GM18873 (cell line): Measurements from ENCODE around the gene PRSS1.
A peak's percentile ranks its signal among the peaks of the same experiment; 100 is the strongest.
"Not testable (repeated sequence)": the region's sequence is repeated elsewhere in the genome, so short reads cannot be mapped to it uniquely, and the experiment has no call there.

ENCODE experiments used
- ATAC-seq: cut with Tn5 transposase; IDR thresholded peaks from one replicate; pipeline ENCODE4 v1.9.1; 2021; ENCODE audit warnings: mild to moderate bottlenecking, moderate library complexity, moderate number of reproducible peaks; ENCODE audit not compliant: unreplicated experiment, low FRiP score

Gene PRSS1

DNA sequence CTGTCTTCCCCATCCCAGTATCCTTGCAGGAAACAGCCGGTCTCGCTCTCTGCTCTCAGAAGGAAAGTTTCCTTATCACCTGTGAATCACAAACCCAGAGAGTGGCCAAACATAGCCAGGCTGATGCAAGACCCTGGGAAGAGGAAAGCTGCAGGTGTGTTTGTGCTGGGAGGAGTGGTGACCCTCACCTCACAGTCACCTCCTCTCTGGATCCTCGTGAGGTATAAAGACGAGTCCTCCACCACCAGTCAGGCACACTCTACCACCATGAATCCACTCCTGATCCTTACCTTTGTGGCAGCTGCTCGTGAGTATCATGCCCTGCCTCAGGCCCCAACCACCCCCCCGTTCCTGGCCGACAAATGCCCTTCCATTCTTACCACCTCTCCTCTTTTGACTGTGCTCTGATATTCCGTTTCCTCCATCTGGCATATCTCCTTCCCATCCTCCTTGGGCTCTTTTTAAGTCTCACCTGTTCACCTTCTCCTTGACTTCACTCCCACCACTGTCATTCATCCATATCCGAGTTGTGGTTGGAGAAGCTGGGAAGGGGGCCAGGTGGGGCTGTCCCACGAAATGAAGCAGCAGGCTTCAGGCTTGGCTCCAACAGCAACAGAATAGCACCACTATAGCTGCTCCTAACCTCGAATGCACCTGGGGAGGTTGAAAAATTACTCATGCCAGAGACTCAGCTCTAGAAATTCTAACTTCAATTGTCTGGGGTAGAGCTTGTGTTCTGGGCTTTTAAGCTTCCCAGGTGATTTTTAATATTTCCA, at the start of gene PRSS1:
PRSS1 (plus strand) TSS at position 255 of the 776 bp plus-strand sequence; CDS start at position 268, 13 bp downstream.
- no peak for ATAC-seq

DNA sequence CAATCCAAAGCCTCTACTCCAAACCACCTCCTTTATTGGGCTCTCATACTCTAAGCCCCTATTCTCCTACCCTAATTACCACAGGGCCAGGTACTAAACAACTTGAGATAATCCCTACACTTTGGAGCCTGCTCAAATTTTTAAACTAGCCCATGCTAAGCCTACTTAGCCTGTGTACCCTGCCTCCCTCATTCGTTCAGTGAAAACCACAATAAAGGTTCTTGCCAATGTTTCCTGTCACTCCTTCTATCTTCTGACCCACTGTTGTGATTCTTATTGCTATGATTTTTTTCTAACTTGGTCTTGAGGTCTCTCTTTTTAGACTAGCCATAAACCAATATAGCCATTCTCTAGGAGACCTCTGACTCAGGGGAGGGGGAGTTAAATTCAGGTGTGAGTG, 48.3 kb upstream of the PRSS1 start:
- not testable (repeated sequence) for ATAC-seq

DNA sequence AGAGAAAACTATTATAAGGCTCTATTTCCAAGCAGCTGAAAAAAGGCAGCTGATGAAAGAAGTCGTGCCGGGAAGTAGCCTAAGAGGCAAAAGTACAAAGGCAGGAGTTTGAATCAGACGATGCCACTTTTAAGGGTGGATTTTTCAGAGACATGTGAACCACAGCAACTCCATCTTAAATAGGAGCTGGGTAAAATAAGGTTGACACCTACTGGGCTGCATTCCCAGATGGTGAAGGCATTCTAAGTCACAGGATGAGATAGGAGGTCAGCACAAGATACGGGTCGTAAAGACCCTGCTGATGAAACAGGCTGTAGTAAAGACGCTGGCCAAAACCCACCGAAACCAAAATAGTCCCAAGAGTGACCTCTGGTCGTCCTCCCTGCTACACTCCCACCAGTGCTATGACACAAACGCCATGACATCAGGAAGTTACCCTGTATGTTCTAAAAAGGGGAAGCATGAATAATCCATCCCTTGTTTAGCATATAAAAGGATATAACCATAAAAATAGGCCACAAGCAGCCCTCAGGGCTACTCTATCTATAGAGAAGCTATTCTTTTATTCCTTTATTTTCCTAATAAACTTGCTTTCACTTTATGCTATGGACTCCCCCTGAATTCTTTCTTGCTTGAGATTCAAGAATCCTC, 45.5 kb upstream of the PRSS1 start:
- ATAC-seq: no peak

DNA sequence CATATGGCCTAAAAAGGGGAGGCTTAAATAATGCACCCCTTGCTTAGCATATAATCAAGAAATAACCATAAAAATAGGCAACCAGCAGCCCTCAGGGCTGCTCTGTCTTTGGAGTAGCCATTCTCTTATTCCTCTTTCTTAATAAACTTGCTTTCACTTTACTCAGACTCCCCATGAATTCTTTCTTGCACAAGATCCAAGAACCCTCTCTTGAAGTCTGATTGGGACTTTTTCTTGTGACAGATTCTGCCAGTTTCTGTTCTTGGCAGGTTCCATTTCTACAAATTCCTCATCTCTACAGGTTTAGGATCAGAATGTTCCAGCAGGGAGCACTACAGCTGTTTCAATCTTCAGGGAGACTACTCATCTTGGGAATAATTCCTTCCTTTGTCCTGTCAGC, 40.5 kb upstream of the PRSS1 start:
- not testable (repeated sequence) for ATAC-seq

DNA sequence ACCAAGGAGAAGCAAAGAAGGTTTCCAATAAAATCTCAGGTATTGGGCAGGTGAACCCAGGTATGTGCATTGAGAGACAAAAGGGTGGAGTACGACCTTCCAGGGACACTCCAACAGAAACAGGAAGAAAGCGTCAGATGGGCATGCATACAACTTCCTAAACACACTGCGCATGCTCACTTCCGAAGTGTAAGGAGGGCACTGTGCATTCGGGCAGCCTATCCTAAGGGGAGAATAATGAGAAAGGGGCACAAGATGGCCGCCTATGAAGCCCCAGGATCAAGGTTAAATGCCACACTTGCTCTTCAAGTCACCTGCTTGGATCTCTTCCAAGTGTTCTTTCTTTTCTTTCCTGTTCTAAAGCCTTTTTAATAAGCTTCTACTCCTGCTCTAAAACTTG, 39.4 kb upstream of the PRSS1 start:
- no peak for ATAC-seq

DNA sequence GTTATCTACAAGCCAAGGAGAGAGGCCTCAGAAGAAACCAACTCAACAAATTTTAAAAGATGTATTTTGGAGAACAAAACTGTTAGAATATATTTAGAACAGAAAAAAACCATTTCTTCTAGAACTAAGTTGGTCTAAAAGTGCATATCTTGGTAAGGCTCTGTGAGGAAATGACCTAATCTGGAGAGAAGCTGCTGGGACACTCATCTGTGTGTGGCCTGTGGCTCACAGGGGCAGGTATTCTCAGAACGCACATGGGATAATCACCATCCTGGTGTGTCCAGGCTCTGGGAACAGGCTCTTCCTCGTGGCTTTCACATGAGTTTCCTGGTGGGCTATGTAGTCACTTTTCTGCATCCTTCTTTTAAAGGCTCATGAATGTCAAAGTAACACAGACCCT, 38.1 kb upstream of the PRSS1 start:
- no peak for ATAC-seq

DNA sequence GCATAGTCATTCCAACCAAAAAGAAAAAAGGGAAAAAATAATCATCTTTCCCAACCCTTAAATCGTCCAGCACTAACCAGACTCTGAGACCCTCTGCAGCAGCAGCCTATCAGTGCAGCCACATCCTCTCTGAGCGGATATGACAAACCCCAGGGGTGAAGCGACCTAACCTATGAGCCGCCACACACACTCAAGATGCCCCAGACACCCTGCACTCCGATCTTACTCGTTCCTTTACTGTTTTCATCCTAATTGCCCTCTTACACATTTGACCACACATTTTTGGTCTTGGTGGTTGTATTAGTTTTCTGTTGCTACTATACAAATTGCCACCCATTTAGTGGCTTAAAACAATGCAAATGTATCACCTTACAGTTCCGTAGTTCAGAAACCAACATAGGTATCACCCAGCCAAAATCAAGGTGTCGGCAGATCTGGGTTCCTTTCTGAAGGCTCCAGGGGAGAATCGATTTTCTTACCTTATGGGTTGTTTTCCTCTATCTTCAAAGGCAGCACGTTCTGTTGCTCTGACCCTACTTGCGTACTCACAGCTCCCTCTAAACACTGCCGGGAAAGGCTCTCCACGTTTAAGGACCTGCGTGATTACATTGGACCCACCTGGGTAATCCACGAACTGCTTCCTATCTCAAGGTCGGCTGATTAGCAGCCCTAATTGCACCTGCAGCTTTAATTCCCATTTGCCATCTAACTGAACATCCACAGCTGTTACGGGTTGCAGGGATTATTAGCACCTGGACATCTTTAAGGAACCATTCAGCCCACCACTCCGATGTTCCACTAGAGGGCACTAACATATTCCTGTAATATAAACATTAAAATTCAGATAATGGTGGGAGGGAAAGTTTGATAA, 37.3 kb upstream of the PRSS1 start:
- ATAC-seq: no peak

DNA sequence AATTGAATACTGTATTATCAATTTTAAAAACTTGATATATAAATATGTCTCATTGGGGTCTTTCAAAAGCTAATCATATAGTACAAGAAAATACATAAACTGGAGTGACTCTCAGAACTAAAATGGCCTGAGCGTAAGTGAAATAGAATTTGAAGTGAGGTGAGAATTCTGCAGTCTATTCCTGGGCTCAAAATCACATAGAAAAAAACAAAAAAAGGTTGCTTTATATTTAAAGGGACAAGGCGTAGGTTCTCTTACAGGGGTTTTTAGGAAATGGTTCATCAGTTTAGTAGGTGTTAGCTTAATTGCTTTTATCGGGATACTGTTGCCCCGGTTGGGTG, 36.7 kb upstream of the PRSS1 start:
- ATAC-seq: no peak

DNA sequence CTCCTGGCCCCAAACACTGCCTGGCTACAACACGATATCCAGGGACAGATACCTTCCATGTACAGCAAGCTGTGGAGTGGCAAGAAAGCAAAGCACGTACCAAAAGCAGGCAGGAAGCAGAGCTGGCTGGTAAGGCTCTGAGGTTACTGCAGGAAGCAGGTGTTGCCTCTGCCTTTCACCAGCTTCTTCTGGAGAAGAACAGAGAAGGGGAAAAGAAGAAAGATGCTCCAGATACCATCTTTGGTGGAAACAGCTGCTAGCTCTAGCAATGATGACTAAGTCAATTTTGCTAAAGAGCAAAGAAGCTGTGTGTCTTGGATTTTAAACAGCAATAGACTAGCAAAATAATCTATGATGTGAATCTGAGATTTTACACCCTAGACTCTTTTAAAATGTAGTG, 34.9 kb upstream of the PRSS1 start:
- no peak for ATAC-seq

DNA sequence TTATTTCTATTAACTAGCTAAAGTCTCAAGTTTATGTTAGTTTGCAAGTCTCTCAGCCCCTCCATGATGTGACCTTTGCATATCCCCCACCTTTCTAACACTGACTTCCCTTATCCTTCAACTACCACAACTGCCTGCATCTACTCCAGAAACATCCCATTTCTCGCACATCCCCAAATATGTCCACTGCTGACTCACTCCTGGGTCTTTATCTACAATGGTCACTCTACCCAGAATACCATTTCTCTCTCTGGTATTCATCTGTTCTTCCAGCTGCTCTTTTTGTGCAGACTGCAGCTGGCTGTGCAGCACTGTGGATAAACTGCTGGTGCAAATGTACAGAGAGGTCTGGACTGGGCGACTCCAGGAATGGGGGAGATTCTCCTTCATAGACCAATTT, 32.7 kb upstream of the PRSS1 start:
- ATAC-seq: no peak

DNA sequence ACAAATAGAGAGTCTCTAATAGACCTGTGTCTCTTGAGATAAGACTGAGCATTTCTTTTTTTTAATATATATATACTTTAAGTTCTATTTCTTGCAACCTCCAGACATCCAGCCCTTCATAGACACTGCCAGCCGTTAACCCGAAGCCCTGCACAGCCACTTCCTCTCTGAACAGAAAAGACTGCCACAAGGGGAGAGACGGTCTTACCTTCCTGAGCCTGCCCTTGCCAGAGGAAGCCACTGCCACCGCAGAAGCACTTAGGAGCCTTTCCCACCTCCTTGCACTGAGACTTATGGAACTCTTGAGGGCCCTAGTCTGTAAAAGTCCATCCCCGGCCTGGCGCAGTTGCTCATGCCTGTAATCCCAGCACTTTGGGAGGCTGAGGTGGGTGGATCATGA, 31.8 kb upstream of the PRSS1 start:
- ATAC-seq: no peak

DNA sequence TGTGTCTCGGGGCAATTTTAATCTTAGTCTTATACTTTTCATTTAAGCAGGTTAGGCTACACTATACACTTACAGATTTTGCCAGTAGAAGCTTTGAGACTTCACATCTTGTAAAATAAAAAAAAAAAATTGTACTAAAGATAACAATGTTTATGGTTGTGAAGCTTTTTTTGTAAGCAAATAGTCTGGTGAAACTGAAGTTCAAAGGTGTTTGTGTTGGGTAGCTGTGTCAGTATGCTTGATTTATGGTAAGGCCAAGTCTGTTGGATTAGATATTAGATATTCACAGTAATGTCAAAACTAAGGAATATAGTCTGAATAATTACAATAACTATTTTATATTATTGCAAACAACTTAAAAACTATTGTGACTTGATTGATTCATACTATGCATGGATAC, 31.0 kb upstream of the PRSS1 start:
- ATAC-seq: no peak

DNA sequence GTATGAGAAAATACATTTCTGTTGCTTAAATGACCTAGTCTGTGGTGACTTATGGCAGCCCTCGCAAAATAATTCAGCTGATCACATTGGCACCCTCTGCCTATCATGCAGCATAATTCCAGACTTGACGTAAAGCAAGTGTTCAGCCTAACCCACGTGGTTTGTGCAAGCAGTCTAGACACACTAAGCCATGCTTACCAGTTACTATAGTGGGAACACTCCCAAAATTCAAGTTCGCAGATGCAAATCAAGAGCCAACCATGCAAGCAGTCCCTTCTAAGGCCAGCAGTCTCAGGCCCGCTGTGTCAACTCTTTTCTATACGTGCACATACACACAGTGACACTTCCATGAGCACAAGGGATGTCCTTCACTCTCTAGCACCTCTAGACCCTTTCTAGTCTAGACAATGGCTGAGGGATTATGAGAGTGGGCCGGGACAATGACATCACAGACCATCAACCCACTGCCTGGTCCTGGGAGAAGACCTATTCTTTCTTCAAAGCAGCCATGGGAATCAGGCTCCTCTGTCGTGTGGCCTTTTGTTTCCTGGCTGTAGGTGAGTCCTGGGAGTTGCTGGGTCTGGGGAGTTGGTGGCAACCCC, 29.0 kb upstream of the PRSS1 start:
- no peak for ATAC-seq

DNA sequence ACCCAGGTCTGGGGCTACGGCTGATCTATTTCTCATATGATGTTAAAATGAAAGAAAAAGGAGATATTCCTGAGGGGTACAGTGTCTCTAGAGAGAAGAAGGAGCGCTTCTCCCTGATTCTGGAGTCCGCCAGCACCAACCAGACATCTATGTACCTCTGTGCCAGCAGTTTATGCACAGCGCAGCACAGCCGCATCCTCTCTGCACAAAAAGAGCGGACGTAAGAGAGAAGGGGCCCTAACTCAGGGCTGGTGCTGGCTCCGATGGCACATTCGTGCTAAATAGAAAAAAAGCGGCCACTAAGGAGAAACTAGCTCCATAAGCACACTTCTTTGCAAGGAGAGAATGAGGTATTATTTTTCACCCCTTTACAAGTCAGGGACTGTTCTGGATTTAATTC, 28.3 kb upstream of the PRSS1 start:
- ATAC-seq: no peak

DNA sequence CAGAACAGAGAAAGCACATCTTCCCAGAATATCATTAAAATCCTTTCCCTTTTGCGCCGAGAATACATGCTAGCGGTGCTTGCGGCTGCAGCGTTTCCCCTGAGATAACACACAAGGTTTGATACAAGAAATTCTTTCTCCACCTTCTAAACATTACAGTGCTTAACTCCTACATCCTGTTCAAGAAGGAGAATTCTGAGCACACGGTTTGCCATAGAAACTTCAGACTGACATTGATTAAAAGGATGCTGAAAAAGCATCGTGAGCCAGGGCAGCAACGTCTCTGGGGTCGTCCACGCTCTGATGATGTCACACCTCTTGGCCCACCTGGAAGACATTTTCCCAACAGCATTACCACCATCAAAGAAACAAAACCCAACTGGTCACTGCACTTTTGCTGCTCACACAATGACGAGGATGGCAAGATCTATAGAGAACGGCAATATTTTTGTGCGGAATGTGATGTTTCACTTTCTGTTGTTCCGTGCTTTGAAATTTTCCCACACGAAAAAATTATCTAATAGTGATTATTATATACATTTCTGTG, 27.0 kb upstream of the PRSS1 start:
- ATAC-seq: no peak

DNA sequence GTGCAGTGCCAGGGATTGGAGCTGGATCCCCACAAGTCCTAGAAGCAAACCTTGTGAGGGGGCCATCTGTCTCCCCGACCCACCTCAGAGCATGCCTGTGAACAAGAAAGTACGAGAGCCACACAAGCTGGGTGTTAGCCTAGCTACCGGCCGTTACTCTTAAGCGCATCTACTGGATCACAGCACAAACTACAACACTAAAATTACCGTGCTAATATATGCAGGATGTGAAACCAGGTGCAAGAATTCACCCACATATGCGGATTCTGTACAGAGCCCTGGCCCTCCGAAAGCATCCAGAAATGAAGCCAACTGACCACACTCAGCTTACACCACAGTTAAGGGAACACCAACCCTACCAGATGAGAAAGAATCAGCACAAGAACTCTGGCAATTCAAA, 16.0 kb upstream of the PRSS1 start:
- no peak for ATAC-seq

DNA sequence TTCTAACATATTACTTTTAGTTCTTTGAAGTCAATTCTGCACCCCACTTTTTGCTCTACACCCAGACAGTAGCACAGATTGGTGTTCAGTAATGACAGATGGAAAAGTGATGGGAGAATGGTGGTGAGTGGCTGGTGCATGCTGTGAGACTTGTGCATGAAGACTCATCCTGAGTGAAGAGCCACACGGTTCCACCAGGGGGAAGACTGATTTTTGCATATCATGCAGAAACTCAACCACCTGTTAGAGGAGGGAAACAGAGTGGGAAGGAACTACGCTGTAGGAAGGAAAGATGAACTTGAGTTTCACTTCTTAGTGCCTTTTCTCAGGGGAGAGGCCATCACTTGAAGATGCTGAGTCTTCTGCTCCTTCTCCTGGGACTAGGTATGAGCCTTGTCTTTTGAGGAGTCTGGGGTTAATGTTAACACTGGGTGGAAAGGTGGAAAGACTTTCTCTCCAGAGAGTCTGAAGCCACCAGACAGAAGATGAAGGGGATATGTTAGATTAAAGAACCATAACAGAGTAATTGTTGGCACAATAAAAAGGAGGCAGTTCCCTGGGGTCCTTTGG, 9.3 kb upstream of the PRSS1 start:
- ATAC-seq: peak; percentile 86

DNA sequence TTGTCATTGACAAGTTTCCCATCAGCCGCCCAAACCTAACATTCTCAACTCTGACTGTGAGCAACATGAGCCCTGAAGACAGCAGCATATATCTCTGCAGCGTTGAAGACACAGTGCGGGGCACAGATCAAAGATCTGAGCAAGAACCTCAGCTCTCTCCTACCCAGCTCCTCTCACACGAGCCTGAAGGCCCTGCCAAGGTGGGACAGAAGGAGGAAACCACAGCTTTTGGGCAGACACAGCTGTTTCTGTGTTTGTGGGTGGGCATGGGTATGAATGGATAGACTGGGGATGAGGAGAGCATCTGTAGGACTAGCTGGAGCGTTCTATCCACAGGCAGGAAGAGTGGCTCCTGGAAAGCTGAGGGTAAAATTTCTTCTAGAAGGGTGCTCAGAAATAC, 8.5 kb upstream of the PRSS1 start:
- ATAC-seq: no peak

DNA sequence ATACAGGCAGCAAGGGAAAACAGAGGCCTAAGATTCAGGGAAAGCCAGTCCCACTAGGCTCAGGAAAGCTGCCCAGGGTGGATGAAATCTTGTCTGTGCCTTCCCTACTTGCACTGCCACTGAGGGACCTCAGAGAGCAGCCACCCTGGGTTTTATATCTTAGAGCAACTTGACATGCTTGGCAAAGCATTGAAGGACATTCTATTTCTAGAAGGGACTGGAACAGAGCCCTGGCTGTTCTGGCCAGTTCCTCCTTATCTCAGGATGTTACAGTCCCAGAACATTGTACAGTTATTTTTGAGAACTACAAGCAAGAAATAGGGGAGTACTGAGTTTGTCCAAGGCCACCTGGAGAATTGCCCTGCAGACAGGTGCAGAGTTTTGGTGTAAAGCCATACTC, 7.3 kb upstream of the PRSS1 start:
- not testable (repeated sequence) for ATAC-seq

DNA sequence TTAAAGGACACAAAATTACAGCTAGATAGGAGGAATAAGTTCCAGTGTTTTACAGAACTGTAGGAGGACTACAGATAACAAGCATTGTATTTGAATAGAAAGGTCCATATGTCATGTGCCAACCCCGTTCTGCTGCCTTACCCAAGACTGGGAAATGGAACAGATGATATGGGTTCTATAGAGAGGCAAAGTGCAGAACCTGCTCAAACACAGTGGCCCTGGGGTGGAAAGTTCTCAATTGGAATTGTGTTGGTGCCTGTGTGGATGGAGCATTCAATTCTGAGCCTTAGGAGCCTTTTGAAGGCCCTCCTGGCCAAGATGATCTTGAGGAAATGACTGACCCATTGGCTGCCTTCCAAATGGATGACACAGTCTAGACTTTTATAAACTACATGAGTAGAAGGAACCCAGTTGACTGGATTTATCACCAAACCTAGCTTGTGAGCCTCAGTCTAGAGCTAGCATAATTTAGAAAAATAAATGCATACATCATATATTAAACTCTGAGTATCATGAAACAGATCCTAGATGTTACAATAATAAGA, 4.1 kb upstream of the PRSS1 start:
- ATAC-seq: no peak
